Liver (tissue), 9 donors: Measurements from ENCODE around the gene LRRK1. TPM values are rescaled to one million over a fixed set of nuclear protein-coding genes. Genes with fewer than 3 reads are reported as not detected.

Source experiments
- DNase-seq: peaks from one replicate; pipeline ENCODE4 v3.0.0-alpha.2; 2017; ENCODE audit warnings: low spot score
- H3K27ac ChIP-seq, 2 donors: one replicate each; pipeline ENCODE4 v1.7.0; 2013; ENCODE audit warnings: inconsistent platforms in 2 of 2, low read length in 2 of 2, control low read depth in 1 of 2, low read depth in 1 of 2, mild to moderate bottlenecking in 1 of 2
- H3K27me3 ChIP-seq, 4 donors: one replicate each; pipeline versions ENCODE4 v1.6.1 to v1.7.0; 2013; ENCODE audit warnings: low read length in 3 of 4, inconsistent platforms in 1 of 4, mild to moderate bottlenecking in 1 of 4, moderate library complexity in 1 of 4; ENCODE audit not compliant: control insufficient read depth in 4 of 4, insufficient read depth in 4 of 4
- H3K36me3 ChIP-seq, 4 donors: one replicate each; pipeline versions ENCODE4 v1.6.1 to v1.7.0; 2013; ENCODE audit warnings: low read length in 3 of 4, mild to moderate bottlenecking in 3 of 4, low read depth in 1 of 4, moderate library complexity in 1 of 4; ENCODE audit not compliant: control insufficient read depth in 4 of 4, insufficient read depth in 3 of 4
- H3K4me1 ChIP-seq, 4 donors: one replicate each; pipeline versions ENCODE4 v1.6.1 to v1.7.0; 2013; ENCODE audit warnings: low read length in 3 of 4, mild to moderate bottlenecking in 3 of 4, moderate library complexity in 1 of 4; ENCODE audit not compliant: control insufficient read depth in 4 of 4, insufficient read depth in 4 of 4
- H3K4me3 ChIP-seq, 3 donors: one replicate each; pipeline versions ENCODE4 v1.6.1 to v1.7.0; 2013; ENCODE audit warnings: low read length in 3 of 3, control low read depth in 1 of 3, low read depth in 1 of 3, mild to moderate bottlenecking in 1 of 3
- H3K9ac ChIP-seq, 2 donors: one replicate each; pipeline ENCODE4 v1.7.0; 2013; ENCODE audit warnings: low read length in 2 of 2, mild to moderate bottlenecking in 2 of 2, moderate library complexity in 2 of 2, control low read depth in 1 of 2, low read depth in 1 of 2
- H3K9me3 ChIP-seq, 4 donors: one replicate each; pipeline versions ENCODE4 v1.6.1 to v1.7.0; 2013; ENCODE audit warnings: low read length in 3 of 4; ENCODE audit not compliant: control insufficient read depth in 4 of 4
- EGR1 ChIP-seq, 2 donors: IDR thresholded peaks; 2 replicates each; pipeline ENCODE4 v1.6.1; 2016 to 2018; ENCODE audit warnings: antibody characterized with exemption in 2 of 2, low read depth in 2 of 2
- FOXA1 ChIP-seq: IDR thresholded peaks from 2 replicates; pipeline ENCODE4 v1.6.1; 2016; ENCODE audit warnings: antibody characterized with exemption
- FOXA2 ChIP-seq: IDR thresholded peaks from 2 replicates; pipeline ENCODE4 v1.6.1; 2016; ENCODE audit warnings: antibody characterized with exemption
- GABPA ChIP-seq, 2 donors: IDR thresholded peaks in 1 of 2; conservative IDR thresholded peaks in 1 of 2; 2 replicates each; pipeline ENCODE4 v1.6.1; 2016; ENCODE audit warnings: antibody characterized with exemption in 2 of 2, mild to moderate bottlenecking in 1 of 2, moderate library complexity in 1 of 2
- HNF4A ChIP-seq, 2 donors: conservative IDR thresholded peaks; 2 replicates each; pipeline ENCODE4 v1.6.1; 2016; ENCODE audit warnings: antibody characterized with exemption in 2 of 2, mild to moderate bottlenecking in 2 of 2
- HNF4G ChIP-seq: IDR thresholded peaks from 2 replicates; pipeline ENCODE4 v1.6.1; 2016; ENCODE audit warnings: antibody characterized with exemption
- JUND ChIP-seq, 2 donors: IDR thresholded peaks; 2 replicates each; pipeline ENCODE4 v1.6.1; 2016; ENCODE audit warnings: antibody characterized with exemption in 2 of 2
- NR2F2 ChIP-seq: IDR thresholded peaks from 2 replicates; pipeline ENCODE4 v1.6.1; 2016; ENCODE audit warnings: antibody characterized with exemption
- RAD21 ChIP-seq, 2 donors: IDR thresholded peaks; 2 replicates each; pipeline ENCODE4 v1.6.1; 2016; ENCODE audit warnings: antibody characterized with exemption in 2 of 2, mild to moderate bottlenecking in 2 of 2
- RXRA ChIP-seq, 2 donors: IDR thresholded peaks; 2 replicates each; pipeline ENCODE4 v1.6.1; 2017 to 2018; ENCODE audit warnings: antibody characterized with exemption in 2 of 2, mild to moderate bottlenecking in 1 of 2
- SP1 ChIP-seq: IDR thresholded peaks from 2 replicates; pipeline ENCODE4 v1.6.1; 2018; ENCODE audit warnings: antibody characterized with exemption, mild to moderate bottlenecking
- TAF1 ChIP-seq: conservative IDR thresholded peaks from 2 replicates; pipeline ENCODE4 v1.6.1; 2016; ENCODE audit warnings: antibody characterized with exemption, mild to moderate bottlenecking
- YY1 ChIP-seq: IDR thresholded peaks from 2 replicates; pipeline ENCODE4 v1.6.1; 2016; ENCODE audit warnings: antibody characterized with exemption, mild to moderate bottlenecking
- WGBS: extraction: QIAGEN DNeasy Blood & Tissue Kit; methylation state at CpG from one replicate; pipeline ENCODE4 v1.1.7; 2013; 5-methylcytosine and 5-hydroxymethylcytosine counted together
- polyA plus RNA-seq, 2 donors: library from polyadenylated mRNA; stranded (reverse) in 1 of 2; unstranded in 1 of 2; fragments of 200-250 nt in 1 of 2; fragments of >200 nt in 1 of 2; fragmentation: Nextera tagmentation in 1 of 2; extraction: Ambion mirVana in 1 of 2; gene quantifications; one replicate each; pipeline versions ENCODE4 v1.2.1 to v1.2.3, GENCODE V29; 2013 to 2015
- total RNA-seq, 2 donors: library from RNA; depleted of rRNA; stranded (reverse); fragments of >200 nt; gene quantifications; one replicate each; pipeline ENCODE4 v1.2.3, GENCODE V29; 2014
- TF ChIP-seq, protein P1 (sequence below): IDR thresholded peaks from 2 replicates; pipeline ENCODE4 v1.6.1; 2016; ENCODE audit warnings: antibody characterized with exemption
- TF ChIP-seq, protein P2 (sequence below): IDR thresholded peaks from 2 replicates; pipeline ENCODE4 v1.6.1; 2016; ENCODE audit warnings: antibody characterized with exemption
- TF ChIP-seq, protein P3 (sequence below): IDR thresholded peaks from 2 replicates; pipeline ENCODE4 v1.6.1; 2016; ENCODE audit warnings: antibody characterized with exemption
- TF ChIP-seq, protein P4 (sequence below): fragments of 150-350 bp; IDR thresholded peaks from 2 replicates; pipeline ENCODE4 v1.5.1; 2017; ENCODE audit warnings: improper control_type of control experiment, low read depth, low read length; ENCODE audit not compliant: missing input control
- TF ChIP-seq, protein P5 (sequence below): IDR thresholded peaks from 2 replicates; pipeline ENCODE4 v1.6.1; 2016; ENCODE audit warnings: antibody characterized with exemption, mild to moderate bottlenecking
- donor health status: healthy.
- donor health status: healthy.
- donor health status: healthy.
- donor health status: healthy.
- donor health status: healthy.

LRRK1 gene
- total and polyA plus RNA-seq, 4 donors: 1.2 to 4.4 (median 2.7) TPM

DNA sequence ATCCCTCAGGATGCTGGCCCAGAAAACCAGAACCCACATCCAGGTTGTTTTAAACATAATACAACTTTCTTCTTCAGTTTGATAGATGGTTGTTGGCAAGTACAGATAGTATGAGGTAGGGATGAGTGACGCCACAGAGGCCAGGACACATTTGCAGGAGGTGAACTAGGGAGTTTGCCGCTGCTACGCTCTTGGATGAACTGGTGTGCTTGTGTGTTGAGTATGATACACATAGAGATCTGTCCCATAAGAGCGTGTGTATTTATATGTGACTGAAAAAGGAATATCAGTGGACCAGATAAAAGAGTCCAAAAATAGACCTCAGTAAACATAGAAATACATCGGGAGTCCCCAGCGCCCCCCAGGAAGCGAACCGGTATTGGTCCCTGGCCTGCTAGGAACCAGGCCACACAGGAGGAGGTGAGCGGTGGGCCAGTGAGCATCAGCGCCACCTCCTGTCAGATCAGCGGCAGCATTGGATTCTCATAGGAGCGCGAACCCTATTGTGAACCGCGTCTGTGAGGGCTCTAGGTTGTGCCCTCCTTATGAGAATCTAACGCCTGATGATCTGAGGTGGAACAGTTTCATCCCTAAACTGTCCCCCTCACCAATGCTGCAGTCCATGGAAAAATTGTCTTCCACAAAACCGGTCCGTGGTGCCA lies 98.1 kb downstream of the LRRK1 start:
- H3K4me1 ChIP-seq: no peaks in the 10 kb centered on the region
- no peak overlapping the region for H3K27ac ChIP-seq
- no peak for TF ChIP-seq RAD21 (IDR thresholded peaks at IDR 0.05)
- TF ChIP-seq EGR1 (IDR thresholded peaks at IDR 0.05; ENCODE audit: low read depth in 2 of 2): no peak
- TF ChIP-seq RXRA (IDR thresholded peaks at IDR 0.05): no peak
- TF ChIP-seq, protein P1, sequence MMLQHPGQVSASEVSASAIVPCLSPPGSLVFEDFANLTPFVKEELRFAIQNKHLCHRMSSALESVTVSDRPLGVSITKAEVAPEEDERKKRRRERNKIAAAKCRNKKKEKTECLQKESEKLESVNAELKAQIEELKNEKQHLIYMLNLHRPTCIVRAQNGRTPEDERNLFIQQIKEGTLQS: no peak
- TF ChIP-seq GABPA (IDR thresholded peaks at IDR 0.05 in 1 of 2, conservative IDR thresholded peaks at IDR 0.05 in 1 of 2): no peak
- TF ChIP-seq SP1: no peak
- TF ChIP-seq FOXA1: no peak
- no peak for TF ChIP-seq TAF1
- TF ChIP-seq, protein P2, sequence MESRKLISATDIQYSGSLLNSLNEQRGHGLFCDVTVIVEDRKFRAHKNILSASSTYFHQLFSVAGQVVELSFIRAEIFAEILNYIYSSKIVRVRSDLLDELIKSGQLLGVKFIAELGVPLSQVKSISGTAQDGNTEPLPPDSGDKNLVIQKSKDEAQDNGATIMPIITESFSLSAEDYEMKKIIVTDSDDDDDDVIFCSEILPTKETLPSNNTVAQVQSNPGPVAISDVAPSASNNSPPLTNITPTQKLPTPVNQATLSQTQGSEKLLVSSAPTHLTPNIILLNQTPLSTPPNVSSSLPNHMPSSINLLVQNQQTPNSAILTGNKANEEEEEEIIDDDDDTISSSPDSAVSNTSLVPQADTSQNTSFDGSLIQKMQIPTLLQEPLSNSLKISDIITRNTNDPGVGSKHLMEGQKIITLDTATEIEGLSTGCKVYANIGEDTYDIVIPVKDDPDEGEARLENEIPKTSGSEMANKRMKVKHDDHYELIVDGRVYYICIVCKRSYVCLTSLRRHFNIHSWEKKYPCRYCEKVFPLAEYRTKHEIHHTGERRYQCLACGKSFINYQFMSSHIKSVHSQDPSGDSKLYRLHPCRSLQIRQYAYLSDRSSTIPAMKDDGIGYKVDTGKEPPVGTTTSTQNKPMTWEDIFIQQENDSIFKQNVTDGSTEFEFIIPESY: no peak
- TF ChIP-seq JUND (IDR thresholded peaks at IDR 0.05): no peak
- no peak for TF ChIP-seq HNF4G
- TF ChIP-seq YY1: no peak
- TF ChIP-seq, protein P3, sequence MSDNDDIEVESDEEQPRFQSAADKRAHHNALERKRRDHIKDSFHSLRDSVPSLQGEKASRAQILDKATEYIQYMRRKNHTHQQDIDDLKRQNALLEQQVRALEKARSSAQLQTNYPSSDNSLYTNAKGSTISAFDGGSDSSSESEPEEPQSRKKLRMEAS: no peak
- no peak for TF ChIP-seq HNF4A (conservative IDR thresholded peaks at IDR 0.05)
- TF ChIP-seq, protein P4, sequence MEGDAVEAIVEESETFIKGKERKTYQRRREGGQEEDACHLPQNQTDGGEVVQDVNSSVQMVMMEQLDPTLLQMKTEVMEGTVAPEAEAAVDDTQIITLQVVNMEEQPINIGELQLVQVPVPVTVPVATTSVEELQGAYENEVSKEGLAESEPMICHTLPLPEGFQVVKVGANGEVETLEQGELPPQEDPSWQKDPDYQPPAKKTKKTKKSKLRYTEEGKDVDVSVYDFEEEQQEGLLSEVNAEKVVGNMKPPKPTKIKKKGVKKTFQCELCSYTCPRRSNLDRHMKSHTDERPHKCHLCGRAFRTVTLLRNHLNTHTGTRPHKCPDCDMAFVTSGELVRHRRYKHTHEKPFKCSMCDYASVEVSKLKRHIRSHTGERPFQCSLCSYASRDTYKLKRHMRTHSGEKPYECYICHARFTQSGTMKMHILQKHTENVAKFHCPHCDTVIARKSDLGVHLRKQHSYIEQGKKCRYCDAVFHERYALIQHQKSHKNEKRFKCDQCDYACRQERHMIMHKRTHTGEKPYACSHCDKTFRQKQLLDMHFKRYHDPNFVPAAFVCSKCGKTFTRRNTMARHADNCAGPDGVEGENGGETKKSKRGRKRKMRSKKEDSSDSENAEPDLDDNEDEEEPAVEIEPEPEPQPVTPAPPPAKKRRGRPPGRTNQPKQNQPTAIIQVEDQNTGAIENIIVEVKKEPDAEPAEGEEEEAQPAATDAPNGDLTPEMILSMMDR: no peak
- no peak for TF ChIP-seq FOXA2
- no peak for TF ChIP-seq NR2F2
- TF ChIP-seq, protein P5, sequence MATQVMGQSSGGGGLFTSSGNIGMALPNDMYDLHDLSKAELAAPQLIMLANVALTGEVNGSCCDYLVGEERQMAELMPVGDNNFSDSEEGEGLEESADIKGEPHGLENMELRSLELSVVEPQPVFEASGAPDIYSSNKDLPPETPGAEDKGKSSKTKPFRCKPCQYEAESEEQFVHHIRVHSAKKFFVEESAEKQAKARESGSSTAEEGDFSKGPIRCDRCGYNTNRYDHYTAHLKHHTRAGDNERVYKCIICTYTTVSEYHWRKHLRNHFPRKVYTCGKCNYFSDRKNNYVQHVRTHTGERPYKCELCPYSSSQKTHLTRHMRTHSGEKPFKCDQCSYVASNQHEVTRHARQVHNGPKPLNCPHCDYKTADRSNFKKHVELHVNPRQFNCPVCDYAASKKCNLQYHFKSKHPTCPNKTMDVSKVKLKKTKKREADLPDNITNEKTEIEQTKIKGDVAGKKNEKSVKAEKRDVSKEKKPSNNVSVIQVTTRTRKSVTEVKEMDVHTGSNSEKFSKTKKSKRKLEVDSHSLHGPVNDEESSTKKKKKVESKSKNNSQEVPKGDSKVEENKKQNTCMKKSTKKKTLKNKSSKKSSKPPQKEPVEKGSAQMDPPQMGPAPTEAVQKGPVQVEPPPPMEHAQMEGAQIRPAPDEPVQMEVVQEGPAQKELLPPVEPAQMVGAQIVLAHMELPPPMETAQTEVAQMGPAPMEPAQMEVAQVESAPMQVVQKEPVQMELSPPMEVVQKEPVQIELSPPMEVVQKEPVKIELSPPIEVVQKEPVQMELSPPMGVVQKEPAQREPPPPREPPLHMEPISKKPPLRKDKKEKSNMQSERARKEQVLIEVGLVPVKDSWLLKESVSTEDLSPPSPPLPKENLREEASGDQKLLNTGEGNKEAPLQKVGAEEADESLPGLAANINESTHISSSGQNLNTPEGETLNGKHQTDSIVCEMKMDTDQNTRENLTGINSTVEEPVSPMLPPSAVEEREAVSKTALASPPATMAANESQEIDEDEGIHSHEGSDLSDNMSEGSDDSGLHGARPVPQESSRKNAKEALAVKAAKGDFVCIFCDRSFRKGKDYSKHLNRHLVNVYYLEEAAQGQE: no peak
- no peaks in the 10 kb centered on the region for H3K36me3 ChIP-seq
- H3K27me3 ChIP-seq: no peaks in the 10 kb centered on the region
- peak; percentile 19 for DNase-seq
- no peak overlapping the region for H3K9ac ChIP-seq
- 76% methylated on average over 18 of the region's 18 CpGs for WGBS
- H3K4me3 ChIP-seq: no peak overlapping the region
- H3K9me3 ChIP-seq: no peaks in the 10 kb centered on the region
